ENCODE measurements around the gene SCN3A. TPM values are rescaled to one million over a fixed set of nuclear protein-coding genes. Genes with fewer than 3 reads are reported as not detected.

The SCN3A gene
- total and polyA plus RNA-seq, 9 donors, result 0.20 to 3.4 (median 0.80) TPM

GRCh38 chr2:165070076-165070475 lies 133.8 kb downstream of the SCN3A start:
- no peak for DNase-seq
- Histone ChIP-seq H3K4me3 (no peak overlapping the region), H3K27ac (no peak overlapping the region), H3K27me3 (no peaks in the 10 kb centered on the region), H3K9me3 (peaks cover 0 to 8% of the 10 kb centered on the region in 2 donors), H3K36me3 (no peaks in the 10 kb centered on the region), H3K4me1 (ENCODE audit: insufficient read depth) (no peaks in the 10 kb centered on the region)
- no peak for TF ChIP-seq CTCF (IDR thresholded peaks at IDR 0.05)
- no peak for TF ChIP-seq EP300 (IDR thresholded peaks at IDR 0.05)
- no peak for TF ChIP-seq POLR2A (IDR thresholded peaks at IDR 0.05)
- 88 to 91% (median 89%) methylated on average over 9 of the region's 9 CpGs for WGBS, 3 donors
- intact Hi-C loops (cut with DNase I), result no loop called here

DNA sequence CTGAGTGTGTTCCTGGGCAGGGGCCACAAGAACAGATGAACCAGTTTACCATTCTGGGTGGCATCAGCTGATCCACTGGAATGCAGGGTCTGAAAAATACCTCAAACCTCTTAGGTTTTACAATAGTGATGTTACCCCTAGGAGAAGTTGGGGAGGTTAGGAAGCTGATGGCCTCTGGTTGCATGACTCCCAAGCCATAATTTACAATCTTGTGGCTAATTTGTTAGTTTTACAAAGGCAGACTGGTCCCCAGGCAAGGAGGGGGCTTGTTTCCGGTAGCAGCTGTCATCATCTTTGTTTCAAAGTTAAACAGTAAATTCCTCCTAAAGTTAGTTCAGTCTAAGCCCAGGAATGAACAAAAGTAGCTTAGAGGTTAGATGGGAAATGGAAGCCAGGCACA lies 134.7 kb downstream of the SCN3A start:
- no peak for DNase-seq
- H3K4me3 ChIP-seq, result no peak overlapping the region
- peaks cover 0 to under 1% of the 10 kb centered on the region in 2 donors for H3K9me3 ChIP-seq
- intact Hi-C loops (cut with DNase I), result no loop called here
- no peaks in the 10 kb centered on the region for H3K27me3 ChIP-seq
- no peaks in the 10 kb centered on the region for H3K36me3 ChIP-seq
- WGBS, 3 donors, result 64 to 79% (median 71%) methylated on average over 1 of the region's 1 CpG
- no peaks in the 10 kb centered on the region for H3K4me1 ChIP-seq (ENCODE audit: insufficient read depth)
- TF ChIP-seq CTCF (IDR thresholded peaks at IDR 0.05), result no peak
- TF ChIP-seq EP300 (IDR thresholded peaks at IDR 0.05), result no peak
- no peak for TF ChIP-seq POLR2A (IDR thresholded peaks at IDR 0.05)
- no peak overlapping the region for H3K27ac ChIP-seq

DNA sequence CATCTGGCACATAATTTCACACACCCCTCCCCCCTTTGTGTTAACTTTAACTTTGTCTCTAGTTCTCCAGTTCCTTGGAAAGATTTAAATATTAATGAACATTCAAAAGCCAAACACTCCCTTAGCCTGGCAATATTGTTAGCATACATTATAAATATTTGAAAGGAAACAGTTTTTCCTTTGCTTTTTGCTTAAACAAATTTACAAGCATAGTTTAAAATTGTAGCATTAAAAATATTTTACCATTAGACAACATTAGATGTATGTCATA lies 135.4 kb downstream of the SCN3A start:
- intact Hi-C loops (cut with DNase I), result no loop called here
- H3K36me3 ChIP-seq, result no peaks in the 10 kb centered on the region
- no peak overlapping the region for H3K27ac ChIP-seq
- DNase-seq, result no peak
- no peaks in the 10 kb centered on the region for H3K27me3 ChIP-seq
- no peaks in the 10 kb centered on the region for H3K9me3 ChIP-seq
- TF ChIP-seq EP300 (IDR thresholded peaks at IDR 0.05) (no peak), POLR2A (IDR thresholded peaks at IDR 0.05) (no peak), CTCF (IDR thresholded peaks at IDR 0.05) (no peak)
- H3K4me1 ChIP-seq (ENCODE audit: insufficient read depth), result no peaks in the 10 kb centered on the region
- H3K4me3 ChIP-seq, result no peak overlapping the region

GRCh38 chr2:165067643-165068486 lies 136.0 kb downstream of the SCN3A start:
- Histone ChIP-seq H3K9me3 (no peaks in the 10 kb centered on the region), H3K27ac (no peak overlapping the region), H3K36me3 (no peaks in the 10 kb centered on the region), H3K27me3 (no peaks in the 10 kb centered on the region), H3K4me1 (ENCODE audit: insufficient read depth) (no peaks in the 10 kb centered on the region), H3K4me3 (no peak overlapping the region)
- intact Hi-C loops (cut with DNase I), result no loop called here
- 2 to 3% (median 3%) methylated on average over 12 of the region's 12 CpGs for WGBS, 3 donors
- TF ChIP-seq POLR2A (IDR thresholded peaks at IDR 0.05), result no peak
- no peak for TF ChIP-seq EP300 (IDR thresholded peaks at IDR 0.05)
- no peak for TF ChIP-seq CTCF (IDR thresholded peaks at IDR 0.05)
- peak; percentile 18 to 51 (median 37) for DNase-seq
